Activated naive CD8-positive, alpha-beta T cell treated with anti-CD3 and anti-CD28 coated beads for 36 hours (primary cell): Measurements from ENCODE around the gene CCNQ. TPM values are rescaled to one million over a fixed set of nuclear protein-coding genes. Genes with fewer than 3 reads are reported as not detected.

Experiments
- DNase-seq: peaks from one replicate; pipeline ENCODE4 v3.0.0; 2021
- H3K27ac Mint-ChIP-seq: one replicate; pipeline ENCODE4 v1.8.0; 2022; ENCODE audit warnings: mild to moderate bottlenecking, moderate library complexity, mixed read lengths
- H3K27me3 Mint-ChIP-seq: one replicate; pipeline ENCODE4 v1.8.0; 2022; ENCODE audit warnings: mild to moderate bottlenecking, mixed read lengths
- H3K36me3 Mint-ChIP-seq: one replicate; pipeline ENCODE4 v1.8.0; 2021; ENCODE audit warnings: mild to moderate bottlenecking, mixed read lengths
- H3K4me1 Mint-ChIP-seq: one replicate; pipeline ENCODE4 v1.8.0; 2021; ENCODE audit warnings: mixed read lengths
- H3K4me3 Mint-ChIP-seq: one replicate; pipeline ENCODE4 v1.8.0; 2022; ENCODE audit warnings: mild to moderate bottlenecking, moderate library complexity, mixed read lengths
- H3K9me3 Mint-ChIP-seq: one replicate; pipeline ENCODE4 v1.8.0; 2022; ENCODE audit warnings: mixed read lengths
- total RNA-seq, 2 experiments: library from RNA; stranded (reverse); gene quantifications; one replicate each; pipeline ENCODE4 v1.2.3, GENCODE V29; 2021

The CCNQ gene
- total RNA-seq, 2 experiments from 2014 or later: 24.8 to 25.5 TPM

- no peak for DNase-seq
- Mint-ChIP-seq H3K36me3 (no peaks in the 10 kb centered on the region), H3K4me3 (no peak overlapping the region), H3K27ac (no peak overlapping the region), H3K9me3 (no peaks in the 10 kb centered on the region), H3K4me1 (peaks cover 14% of the 10 kb centered on the region), H3K27me3 (no peaks in the 10 kb centered on the region)
Observed at GRCh38 chrX:153585827-153586226, 13.1 kb downstream of the CCNQ start.

DNA sequence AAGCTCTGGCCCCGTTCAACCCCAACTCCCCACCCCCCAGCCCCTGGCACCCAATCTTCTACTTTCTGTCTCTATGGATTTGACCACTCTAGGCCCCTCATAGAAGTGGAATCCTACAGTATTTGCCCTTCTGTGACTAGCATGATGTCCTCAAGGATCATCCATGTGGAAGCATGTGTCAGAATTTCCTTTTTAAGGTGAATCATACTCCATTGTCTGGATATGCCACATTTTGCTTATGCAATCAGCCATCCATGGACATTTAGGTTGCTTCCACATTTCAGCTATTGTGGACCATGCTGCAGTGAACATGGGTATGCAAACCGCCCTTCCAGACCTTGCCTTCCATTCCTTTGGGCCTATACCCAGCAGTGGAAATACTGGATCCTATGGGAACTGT lies 15.5 kb downstream of the CCNQ start:
- no peak for DNase-seq
- H3K27me3 Mint-ChIP-seq: no peaks in the 10 kb centered on the region
- H3K36me3 Mint-ChIP-seq: no peaks in the 10 kb centered on the region
- H3K4me1 Mint-ChIP-seq: peaks cover 14% of the 10 kb centered on the region
- H3K9me3 Mint-ChIP-seq: no peaks in the 10 kb centered on the region
- no peak overlapping the region for H3K27ac Mint-ChIP-seq
- no peak overlapping the region for H3K4me3 Mint-ChIP-seq

DNA sequence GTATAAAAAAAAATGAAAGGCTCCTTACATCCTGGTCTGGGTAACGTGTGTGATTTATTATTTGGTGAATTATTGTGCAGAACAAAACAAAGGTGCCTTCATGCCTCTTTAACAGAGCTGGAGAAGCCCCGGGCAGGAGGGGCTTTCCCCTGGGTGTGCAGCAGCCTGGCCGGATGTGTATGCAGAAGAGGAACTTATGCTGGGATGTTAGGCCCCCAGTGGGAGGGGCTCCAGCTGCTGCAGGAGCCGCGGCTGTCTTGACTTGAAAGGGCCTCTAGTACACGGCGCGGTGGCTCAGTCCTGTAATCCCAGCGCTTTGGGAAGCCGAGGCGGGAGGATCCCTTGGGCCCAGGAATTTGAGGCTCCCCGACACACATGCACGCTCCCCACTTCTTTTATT lies 16.0 kb downstream of the CCNQ start:
- DNase-seq: peak; percentile 74
- Mint-ChIP-seq H3K27ac (peak overlapping the region; percentile 45), H3K4me3 (peak overlapping the region; percentile 34), H3K4me1 (peaks cover 14% of the 10 kb centered on the region), H3K9me3 (no peaks in the 10 kb centered on the region), H3K36me3 (no peaks in the 10 kb centered on the region), H3K27me3 (no peaks in the 10 kb centered on the region)

- no peak overlapping the region for H3K4me3 Mint-ChIP-seq
- no peaks in the 10 kb centered on the region for H3K36me3 Mint-ChIP-seq
- no peak for DNase-seq
- H3K27ac Mint-ChIP-seq: no peak overlapping the region
- H3K4me1 Mint-ChIP-seq: peaks cover 14% of the 10 kb centered on the region
- no peaks in the 10 kb centered on the region for H3K9me3 Mint-ChIP-seq
- no peaks in the 10 kb centered on the region for H3K27me3 Mint-ChIP-seq
Observed at GRCh38 chrX:153580700-153581386, 18.1 kb downstream of the CCNQ start.

DNA sequence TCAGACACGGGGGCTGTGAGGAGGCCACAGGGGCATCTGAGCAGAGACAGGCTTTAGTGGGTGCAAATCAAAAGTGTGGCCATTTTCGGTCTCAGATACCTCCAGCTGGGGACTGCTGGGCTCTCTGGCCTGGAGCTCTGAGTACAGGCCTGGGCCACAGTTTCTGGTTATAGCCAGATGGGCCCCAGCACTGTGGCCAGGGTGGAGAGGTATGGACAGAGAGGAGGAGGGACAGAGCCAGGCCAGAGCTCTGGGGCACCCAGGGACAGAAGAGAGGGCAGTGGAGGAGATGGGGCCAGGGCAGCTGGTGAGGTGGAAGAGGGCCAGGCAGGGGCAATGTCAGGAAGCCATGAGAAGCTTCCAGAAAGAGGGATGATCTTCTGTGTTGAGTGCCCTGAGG lies 20.1 kb downstream of the CCNQ start:
- no peak overlapping the region for H3K27ac Mint-ChIP-seq
- H3K4me3 Mint-ChIP-seq: no peak overlapping the region
- DNase-seq: no peak
- H3K4me1 Mint-ChIP-seq: peaks cover 14% of the 10 kb centered on the region
- no peaks in the 10 kb centered on the region for H3K9me3 Mint-ChIP-seq
- no peaks in the 10 kb centered on the region for H3K27me3 Mint-ChIP-seq
- H3K36me3 Mint-ChIP-seq: no peaks in the 10 kb centered on the region

DNA sequence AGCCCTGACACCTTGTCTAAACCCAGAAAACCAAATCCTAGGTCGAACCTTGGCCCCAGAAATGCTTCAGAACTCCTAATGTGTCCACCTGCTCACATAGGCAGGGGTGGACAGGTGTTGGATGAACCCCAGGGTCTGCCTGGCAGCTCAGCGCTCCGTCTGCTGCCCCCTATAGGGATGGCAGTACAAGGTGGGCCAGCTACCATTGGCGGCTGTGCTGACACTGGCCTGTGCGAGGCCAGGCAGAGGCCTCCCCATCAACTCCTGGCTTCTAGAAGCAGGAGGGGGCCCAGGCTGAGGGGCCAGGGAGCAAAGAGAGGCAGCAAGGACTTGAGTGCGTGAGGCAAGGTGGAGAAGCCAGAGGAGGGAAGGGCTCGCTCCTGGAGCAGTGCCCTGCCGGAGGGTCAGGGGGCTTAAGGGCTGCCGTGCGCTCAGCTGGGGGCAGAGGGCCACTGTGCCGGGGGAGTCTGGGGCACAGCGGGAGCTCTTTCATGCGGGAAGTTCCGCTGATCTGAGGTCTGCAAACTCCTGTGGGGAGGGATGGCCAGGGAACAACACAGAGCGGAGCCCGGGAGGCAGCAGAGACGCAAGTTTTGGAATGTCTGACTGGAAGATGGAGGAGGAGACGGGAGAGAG lies 20.6 kb downstream of the CCNQ start:
- Mint-ChIP-seq H3K9me3 (no peaks in the 10 kb centered on the region), H3K27ac (no peak overlapping the region), H3K4me3 (no peak overlapping the region), H3K36me3 (no peaks in the 10 kb centered on the region), H3K4me1 (peaks cover 11% of the 10 kb centered on the region), H3K27me3 (no peaks in the 10 kb centered on the region)
- DNase-seq: no peak

DNA sequence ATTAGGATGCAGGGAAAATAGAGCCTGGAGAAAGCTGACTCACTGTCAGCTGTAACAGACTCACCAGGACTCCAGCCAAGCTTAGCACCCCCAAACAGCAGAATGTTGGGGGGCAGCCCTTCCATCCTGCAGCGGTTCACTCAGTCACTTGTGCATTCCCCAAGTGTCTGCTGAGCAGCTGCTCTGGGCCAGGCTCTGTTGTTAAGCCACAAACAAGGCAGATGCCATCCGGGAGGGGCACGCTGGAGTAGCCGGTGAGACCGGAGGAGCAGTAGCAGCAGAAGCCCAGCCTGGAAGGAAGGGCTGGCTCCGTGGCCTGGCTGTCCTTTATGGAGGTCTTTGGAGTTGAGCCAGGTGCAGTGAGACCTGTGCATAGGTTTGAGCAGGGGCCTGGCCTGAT lies 22.0 kb downstream of the CCNQ start:
- Mint-ChIP-seq H3K9me3 (no peaks in the 10 kb centered on the region), H3K27ac (no peak overlapping the region), H3K36me3 (no peaks in the 10 kb centered on the region), H3K4me3 (no peak overlapping the region), H3K4me1 (peaks cover 1% of the 10 kb centered on the region), H3K27me3 (no peaks in the 10 kb centered on the region)
- DNase-seq: no peak

DNA sequence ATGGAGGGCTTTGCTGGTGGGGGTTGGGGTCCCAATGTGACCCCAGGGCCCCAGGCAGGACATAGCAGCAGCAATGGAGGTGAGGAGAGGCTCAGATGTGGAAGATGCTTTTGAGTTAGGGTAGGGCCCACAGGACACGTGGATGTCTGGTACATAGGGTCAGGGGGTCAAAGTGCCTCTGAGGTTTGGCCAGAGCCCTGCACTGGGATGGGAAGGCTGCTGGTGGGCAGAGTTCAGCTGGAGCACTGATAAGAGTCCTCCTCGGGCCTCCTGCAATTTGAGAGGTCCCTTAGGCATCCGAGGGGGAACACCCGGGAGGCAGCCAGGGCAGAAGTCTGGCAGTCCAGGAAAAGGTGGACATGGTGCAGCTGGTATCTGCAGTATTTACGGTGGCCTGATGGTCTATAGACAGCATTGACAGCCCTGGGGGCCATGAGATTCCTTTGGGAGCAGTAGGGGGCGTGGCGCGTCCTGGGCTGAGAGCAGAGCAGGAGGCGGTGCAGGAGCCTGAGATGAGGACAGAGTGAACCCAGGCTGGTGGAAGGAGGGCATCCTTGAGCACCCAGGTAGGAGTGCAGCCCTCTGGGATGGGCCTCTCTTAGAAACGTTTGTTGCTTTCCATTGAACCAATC lies 22.6 kb downstream of the CCNQ start:
- H3K36me3 Mint-ChIP-seq: no peaks in the 10 kb centered on the region
- no peaks in the 10 kb centered on the region for H3K9me3 Mint-ChIP-seq
- H3K4me1 Mint-ChIP-seq: peaks cover 1% of the 10 kb centered on the region
- no peak overlapping the region for H3K27ac Mint-ChIP-seq
- no peak overlapping the region for H3K4me3 Mint-ChIP-seq
- DNase-seq: no peak
- H3K27me3 Mint-ChIP-seq: no peaks in the 10 kb centered on the region

DNA sequence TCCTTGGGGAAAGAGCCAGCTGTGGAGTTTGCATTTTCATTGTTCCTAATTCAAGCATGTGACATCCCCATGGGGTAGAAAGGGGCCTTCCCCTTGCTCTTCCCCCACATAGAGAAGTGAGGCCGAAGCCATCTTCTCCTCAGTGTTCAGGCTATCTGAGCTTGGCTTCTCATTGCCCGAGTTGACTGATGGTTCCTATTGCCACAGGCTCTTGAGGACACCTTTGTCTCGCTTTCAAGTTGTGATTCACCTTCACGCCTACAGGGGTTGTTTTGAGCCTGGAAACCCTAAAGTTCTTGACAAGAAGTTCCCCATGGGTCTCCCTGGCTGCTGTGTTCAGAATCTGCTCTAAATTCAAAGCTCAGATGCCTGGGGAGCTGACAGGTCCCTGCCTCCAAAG lies 25.0 kb downstream of the CCNQ start:
- Mint-ChIP-seq H3K4me1 (peaks cover 3% of the 10 kb centered on the region), H3K36me3 (no peaks in the 10 kb centered on the region), H3K9me3 (no peaks in the 10 kb centered on the region), H3K27me3 (no peaks in the 10 kb centered on the region), H3K4me3 (no peak overlapping the region), H3K27ac (no peak overlapping the region)
- DNase-seq: no peak

GRCh38 chrX:153572601-153573000 lies 26.3 kb downstream of the CCNQ start:
- Mint-ChIP-seq H3K27ac (no peak overlapping the region), H3K36me3 (no peaks in the 10 kb centered on the region), H3K4me3 (no peak overlapping the region), H3K4me1 (peaks cover 3% of the 10 kb centered on the region), H3K9me3 (no peaks in the 10 kb centered on the region), H3K27me3 (no peaks in the 10 kb centered on the region)
- DNase-seq: no peak

DNA sequence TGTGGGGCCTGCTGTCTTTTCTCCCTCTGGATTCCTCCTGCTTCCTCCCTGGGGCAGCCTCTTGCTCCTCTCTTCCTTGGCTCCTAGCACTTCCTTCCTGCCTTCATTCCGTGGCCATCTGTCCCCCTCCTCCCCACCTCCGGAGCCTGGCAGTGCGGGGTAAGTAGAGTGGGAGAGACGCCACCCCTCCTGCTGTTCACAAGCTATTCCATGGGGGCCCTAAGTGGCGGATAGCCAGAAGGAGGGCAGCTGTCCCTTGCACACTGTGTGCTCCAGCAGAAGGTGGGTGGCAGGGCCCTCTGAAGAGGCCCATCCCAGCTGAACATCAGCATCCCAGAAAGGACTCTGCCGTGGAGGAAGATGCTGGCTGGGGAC lies 27.4 kb downstream of the CCNQ start:
- no peak for DNase-seq
- Mint-ChIP-seq H3K4me1 (peaks cover 3% of the 10 kb centered on the region), H3K4me3 (no peak overlapping the region), H3K36me3 (no peaks in the 10 kb centered on the region), H3K9me3 (no peaks in the 10 kb centered on the region), H3K27ac (no peak overlapping the region), H3K27me3 (no peaks in the 10 kb centered on the region)

GRCh38 chrX:153569475-153569874 lies 29.5 kb downstream of the CCNQ start:
- Mint-ChIP-seq H3K9me3 (no peaks in the 10 kb centered on the region), H3K27me3 (no peaks in the 10 kb centered on the region), H3K27ac (no peak overlapping the region), H3K4me3 (no peak overlapping the region), H3K4me1 (peaks cover 3% of the 10 kb centered on the region), H3K36me3 (no peaks in the 10 kb centered on the region)
- DNase-seq: no peak

GRCh38 chrX:153568451-153569011 lies 30.4 kb downstream of the CCNQ start:
- H3K27me3 Mint-ChIP-seq: no peaks in the 10 kb centered on the region
- no peaks in the 10 kb centered on the region for H3K9me3 Mint-ChIP-seq
- H3K4me1 Mint-ChIP-seq: peaks cover 2% of the 10 kb centered on the region
- H3K4me3 Mint-ChIP-seq: no peak overlapping the region
- DNase-seq: no peak
- no peaks in the 10 kb centered on the region for H3K36me3 Mint-ChIP-seq
- no peak overlapping the region for H3K27ac Mint-ChIP-seq

DNA sequence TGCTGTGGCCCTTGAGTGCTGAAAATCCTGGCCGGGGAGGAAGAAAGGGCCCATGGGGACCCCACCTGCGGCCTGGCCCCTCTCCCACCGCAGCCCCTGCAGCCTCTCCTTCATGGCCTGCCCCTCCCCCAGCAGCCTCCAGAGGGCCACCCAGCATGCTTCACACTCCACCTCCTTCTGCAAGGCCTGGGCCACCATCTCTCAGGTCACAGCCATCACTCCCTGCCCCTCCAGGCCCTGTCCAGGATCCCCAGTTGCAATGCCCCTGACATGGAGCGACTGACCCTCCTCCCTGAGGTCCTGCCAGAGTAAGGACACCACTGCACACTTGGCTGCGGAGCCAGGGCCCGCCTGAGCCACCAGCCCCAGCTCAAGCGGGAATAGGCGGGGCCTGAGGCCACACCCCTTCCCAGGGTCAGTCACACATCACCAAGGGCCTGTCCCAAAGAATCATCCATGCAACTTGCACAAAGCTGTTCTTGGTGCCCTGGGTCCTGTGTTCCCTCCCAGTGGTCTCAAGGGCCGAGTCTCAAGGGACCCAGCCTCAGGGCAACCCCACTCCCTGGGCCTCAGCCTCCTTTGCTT lies 32.9 kb downstream of the CCNQ start:
- Mint-ChIP-seq H3K27me3 (no peaks in the 10 kb centered on the region), H3K9me3 (no peaks in the 10 kb centered on the region), H3K4me3 (no peak overlapping the region), H3K36me3 (no peaks in the 10 kb centered on the region), H3K27ac (no peak overlapping the region), H3K4me1 (peaks cover 2% of the 10 kb centered on the region)
- DNase-seq: no peak

DNA sequence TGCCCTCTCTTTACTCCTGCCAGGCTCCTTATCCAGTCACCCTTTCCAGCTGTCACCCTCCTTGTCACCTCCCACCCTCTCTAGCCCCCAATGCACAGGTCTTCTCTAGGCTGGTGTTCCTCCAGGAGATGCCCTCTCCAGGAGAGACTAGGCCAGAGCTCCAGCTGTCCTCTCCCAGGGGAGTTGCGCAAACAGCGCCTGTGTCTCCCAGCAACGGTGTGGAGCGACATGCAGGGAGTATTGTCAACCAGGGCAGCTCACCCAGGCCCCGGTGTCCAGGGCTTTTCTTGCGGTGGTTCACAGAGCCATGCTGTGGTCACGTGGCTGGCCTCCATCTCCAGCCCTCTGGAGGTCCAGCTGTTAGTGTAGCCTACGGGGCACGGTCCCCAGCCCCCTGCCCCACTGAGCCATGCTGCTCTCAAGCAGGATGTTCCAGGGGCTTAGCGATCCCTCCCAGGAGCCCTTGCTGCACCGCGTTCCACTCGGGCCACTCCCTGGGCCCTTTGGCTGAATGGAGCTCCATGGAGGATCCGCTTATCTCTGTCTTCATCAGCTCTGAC lies 34.8 kb downstream of the CCNQ start:
- no peak for DNase-seq
- peaks cover 4% of the 10 kb centered on the region for H3K4me1 Mint-ChIP-seq
- H3K4me3 Mint-ChIP-seq: no peak overlapping the region
- H3K9me3 Mint-ChIP-seq: no peaks in the 10 kb centered on the region
- no peaks in the 10 kb centered on the region for H3K27me3 Mint-ChIP-seq
- no peak overlapping the region for H3K27ac Mint-ChIP-seq
- H3K36me3 Mint-ChIP-seq: no peaks in the 10 kb centered on the region
